Ascending aorta (tissue), 2 donors: ENCODE data around the gene SHD. TPM values are rescaled to one million over a fixed set of nuclear protein-coding genes. Genes with fewer than 3 reads are reported as not detected.

Source experiments
- DNase-seq, 2 donors: peaks; one replicate each; pipeline ENCODE4 v3.0.0-alpha.2; 2019; ENCODE audit warnings: low spot score in 2 of 2
- H3K27ac ChIP-seq, 2 donors: fragments of 200-600 bp; sonication (generic); one replicate each; pipeline ENCODE4 v1.5.1; 2016 to 2017; ENCODE audit warnings: mild to moderate bottlenecking in 1 of 2
- H3K27me3 ChIP-seq: fragments of 200-600 bp; sonication (generic); one replicate; pipeline ENCODE4 v1.5.1; 2017
- H3K36me3 ChIP-seq, 2 donors: fragments of 200-600 bp; sonication (generic); one replicate each; pipeline ENCODE4 v1.5.1; 2016
- H3K4me1 ChIP-seq, 2 donors: fragments of 200-600 bp; sonication (generic); one replicate each; pipeline ENCODE4 v1.5.1; 2016 to 2017; ENCODE audit warnings: mild to moderate bottlenecking in 1 of 2
- H3K4me3 ChIP-seq, 2 donors: fragments of 200-600 bp; sonication (generic); one replicate each; pipeline ENCODE4 v1.5.1; 2016 to 2017; ENCODE audit warnings: mild to moderate bottlenecking in 1 of 2
- H3K9me3 ChIP-seq, 2 donors: fragments of 200-600 bp; sonication (generic); one replicate each; pipeline ENCODE4 v1.5.1; 2016
- CTCF ChIP-seq, 3 experiments: fragments of 200-600 bp in 2 of 3; fragments of 450-650 bp in 1 of 3; sonication (generic) in 2 of 3; IDR thresholded peaks; one replicate each; pipeline ENCODE4 v1.5.1; 2016 to 2019; ENCODE audit warnings: antibody characterized with exemption in 3 of 3, mild to moderate bottlenecking in 1 of 3, moderate library complexity in 1 of 3
- intact Hi-C: fragments of 100-400 bp; cut with DNase I; formaldehyde crosslinking; loops from one replicate; pipeline ENCODE4 v1.15.1; 2023
- total RNA-seq: library from RNA; depleted of rRNA; stranded (reverse); fragments of >200 nt; gene quantifications from one replicate; pipeline ENCODE4 v1.1.0, GENCODE V29; 2016

SHD gene
- total RNA-seq, 1 donor from 2014 or later = not detected

DNA sequence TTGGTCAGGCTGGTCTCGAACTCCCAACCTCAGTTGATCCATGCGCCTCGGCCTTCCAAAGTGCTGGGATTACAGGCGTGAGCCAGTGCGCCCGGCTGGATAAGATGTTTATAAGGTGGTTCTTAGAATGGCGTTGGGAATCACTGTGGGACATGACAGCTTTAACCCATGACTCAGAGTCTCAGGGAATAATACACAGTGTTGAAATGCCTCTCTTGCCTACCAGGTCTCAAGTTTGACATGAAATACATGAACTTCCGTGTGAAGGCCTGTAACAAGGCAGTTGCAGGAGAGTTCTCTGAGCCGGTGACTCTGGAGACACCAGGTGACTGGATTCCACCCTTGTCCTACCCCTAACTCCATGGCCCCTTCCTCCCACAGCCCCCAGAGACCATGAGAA, 37.9 kb downstream of the SHD start:
- Histone ChIP-seq H3K9me3 (no peaks in the 10 kb centered on the region), H3K27me3 (no peaks in the 10 kb centered on the region), H3K4me1 (no peaks in the 10 kb centered on the region), H3K4me3 (no peak overlapping the region), H3K36me3 (no peaks in the 10 kb centered on the region), H3K27ac (no peak overlapping the region)
- TF ChIP-seq CTCF (IDR thresholded peaks at IDR 0.05) = no peak
- no peak for DNase-seq
- intact Hi-C loops = no loop called here

DNA sequence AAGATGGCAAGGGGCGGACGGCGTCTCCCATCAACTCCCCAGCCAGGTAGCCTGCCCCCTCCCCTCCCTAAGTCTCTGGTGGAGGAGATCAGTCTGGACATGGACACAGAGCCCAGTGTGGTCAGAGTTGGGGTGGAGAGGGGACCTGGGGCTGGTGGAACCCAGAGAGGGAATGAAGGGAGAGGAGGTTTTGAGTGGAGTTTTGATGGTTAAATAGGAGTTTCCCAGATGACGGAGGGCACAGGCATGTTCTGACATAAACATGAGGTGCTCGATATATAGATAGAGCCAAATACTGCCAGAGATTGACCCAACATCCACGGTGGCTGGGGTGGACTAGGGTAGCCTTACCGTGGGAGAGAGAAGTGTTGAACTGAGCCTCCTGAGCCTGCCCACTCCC, 39.4 kb downstream of the SHD start:
- DNase-seq = no peak
- Histone ChIP-seq H3K9me3 (no peaks in the 10 kb centered on the region), H3K36me3 (no peaks in the 10 kb centered on the region), H3K27me3 (no peaks in the 10 kb centered on the region), H3K27ac (no peak overlapping the region), H3K4me3 (no peak overlapping the region), H3K4me1 (no peaks in the 10 kb centered on the region)
- TF ChIP-seq CTCF (IDR thresholded peaks at IDR 0.05) = no peak
- intact Hi-C loops = no loop called here

- intact Hi-C loops = no loop called here
- Histone ChIP-seq H3K4me3 (no peak overlapping the region), H3K9me3 (no peaks in the 10 kb centered on the region)
These were observed 40.1 kb downstream of the SHD start for GRCh38 chr19:4319067-4319718.

DNA sequence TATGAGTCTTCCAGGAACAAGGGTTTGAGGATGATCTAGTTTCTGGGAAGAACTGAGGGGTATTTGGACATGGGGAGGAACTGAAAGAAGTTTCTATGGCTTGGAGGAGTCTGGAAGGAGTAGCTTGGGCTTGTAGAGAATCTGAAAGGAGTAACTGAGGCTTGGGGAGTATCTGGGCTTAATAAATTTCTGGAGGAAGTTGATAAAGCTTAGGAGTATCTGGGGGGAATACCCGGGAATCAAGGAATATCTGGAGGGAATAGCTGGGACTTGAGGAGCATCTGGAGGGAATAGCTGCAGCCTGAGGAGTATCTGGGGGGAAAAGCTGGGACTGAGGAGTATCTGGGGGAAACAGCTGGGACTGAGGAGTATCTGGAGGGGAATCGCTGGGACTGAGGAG, 41.4 kb downstream of the SHD start:
- intact Hi-C loops = no loop called here
- no peaks in the 10 kb centered on the region for H3K9me3 ChIP-seq
- H3K4me3 ChIP-seq = no peak overlapping the region
- H3K27me3 ChIP-seq = no peaks in the 10 kb centered on the region
- no peaks in the 10 kb centered on the region for H3K4me1 ChIP-seq
- no peak for TF ChIP-seq CTCF (IDR thresholded peaks at IDR 0.05)
- DNase-seq = no peak
- H3K27ac ChIP-seq = no peak overlapping the region
- H3K36me3 ChIP-seq = no peaks in the 10 kb centered on the region

More at GRCh38 chr19:4319067-4319718, 40.1 kb downstream of the SHD start:
- H3K4me1 ChIP-seq = no peaks in the 10 kb centered on the region
- no peaks in the 10 kb centered on the region for H3K36me3 ChIP-seq
- no peaks in the 10 kb centered on the region for H3K27me3 ChIP-seq
- H3K27ac ChIP-seq = no peak overlapping the region
- no peak for TF ChIP-seq CTCF (IDR thresholded peaks at IDR 0.05)
- no peak for DNase-seq

DNA sequence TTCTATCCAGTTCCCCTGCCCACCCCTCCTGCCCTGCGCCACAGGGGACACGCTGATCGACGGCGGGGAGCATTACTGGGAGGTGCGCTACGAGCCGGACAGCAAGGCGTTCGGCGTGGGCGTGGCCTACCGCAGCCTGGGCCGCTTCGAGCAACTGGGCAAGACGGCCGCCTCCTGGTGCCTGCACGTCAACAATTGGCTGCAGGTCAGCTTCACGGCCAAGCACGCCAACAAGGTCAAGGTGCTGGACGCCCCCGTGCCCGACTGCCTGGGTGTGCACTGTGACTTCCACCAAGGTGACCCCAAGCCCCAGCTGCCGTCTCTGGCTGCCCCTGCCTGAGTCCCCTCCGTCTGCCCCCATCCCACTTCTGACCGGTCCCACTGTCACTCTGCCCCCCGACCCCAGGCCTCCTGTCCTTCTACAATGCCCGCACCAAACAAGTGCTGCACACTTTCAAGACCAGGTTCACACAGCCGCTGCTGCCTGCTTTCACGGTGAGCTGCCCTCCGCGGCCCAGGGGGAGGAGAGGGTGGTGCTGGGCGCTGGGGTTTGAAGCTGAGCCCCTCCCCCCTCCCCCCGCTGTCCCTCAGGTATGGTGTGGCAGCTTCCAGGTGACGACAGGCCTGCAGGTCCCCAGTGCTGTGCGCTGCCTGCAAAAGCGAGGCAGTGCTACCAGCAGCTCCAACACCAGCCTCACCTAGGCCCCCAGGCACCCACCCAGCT, 44.0 kb downstream of the SHD start:
- Histone ChIP-seq H3K9me3 (no peaks in the 10 kb centered on the region), H3K27ac (no peak overlapping the region), H3K4me1 (peaks cover 0 to 2% of the 10 kb centered on the region in 2 donors), H3K27me3 (no peaks in the 10 kb centered on the region), H3K36me3 (no peaks in the 10 kb centered on the region), H3K4me3 (no peak overlapping the region)
- intact Hi-C loops = no loop called here
- no peak for DNase-seq
- no peak for TF ChIP-seq CTCF (IDR thresholded peaks at IDR 0.05)
